MCF 10A (cell line): Measurements from ENCODE around the gene CRIP3. TPM values are rescaled to one million over a fixed set of nuclear protein-coding genes. Genes with fewer than 3 reads are reported as not detected.
"Not testable (repeated sequence)": the region's sequence is repeated elsewhere in the genome, so short reads cannot be mapped to it uniquely, and the experiment has no call there.

ENCODE experiments used
- Bru-seq: library from RNA; stranded (reverse); fragments of 400-500 nt; gene quantifications from one replicate; lab custom pipeline; 2021; lab: Mats Ljungman, UMichigan
- BruChase-seq, 2 experiments: library from RNA; stranded (reverse); fragments of 400-500 nt; gene quantifications; one replicate each; lab custom pipeline; 2021; lab: Mats Ljungman, UMichigan
- BruUV-seq: library from RNA; stranded (reverse); fragments of 400-500 nt; replicated peaks from 2 replicates; lab custom pipeline; 2021; lab: Mats Ljungman, UMichigan
- CTCF ChIA-PET: fragments of 300-600 bp; sonication (Branson Sonifier 250); formaldehyde crosslinking; extraction: SDS; loops from one replicate; lab custom pipeline; 2021; ENCODE audit warnings: antibody characterized with exemption, inconsistent platforms; lab: Yijun Ruan, JAX
- POLR2A ChIA-PET: fragments of 300-600, 350-650 bp; sonication (Branson Sonifier 250); formaldehyde crosslinking; extraction: SDS; loops from one replicate; lab custom pipeline; 2020; ENCODE audit warnings: antibody characterized with exemption, inconsistent platforms; lab: Yijun Ruan, JAX
- DNase-seq: peaks from one replicate; pipeline ENCODE4 v3.0.0-alpha.2; 2018; ENCODE audit not compliant: unreplicated experiment
- H3K27ac Mint-ChIP-seq: one replicate; pipeline ENCODE4 v1.8.0; 2022; ENCODE audit warnings: mild to moderate bottlenecking, low read depth, mixed read lengths; ENCODE audit not compliant: unreplicated experiment
- H3K27me3 Mint-ChIP-seq: one replicate; pipeline ENCODE4 v1.8.0; 2022; ENCODE audit warnings: mixed read lengths; ENCODE audit not compliant: insufficient read depth, unreplicated experiment
- H3K36me3 Mint-ChIP-seq: one replicate; pipeline ENCODE4 v1.8.0; 2022; ENCODE audit warnings: mild to moderate bottlenecking, moderate library complexity, mixed read lengths; ENCODE audit not compliant: insufficient read depth, unreplicated experiment
- H3K4me1 Mint-ChIP-seq: one replicate; pipeline ENCODE4 v1.8.0; 2022; ENCODE audit warnings: mixed read lengths; ENCODE audit not compliant: insufficient read depth, unreplicated experiment
- H3K4me3 Mint-ChIP-seq: one replicate; pipeline ENCODE4 v1.8.0; 2022; ENCODE audit warnings: mild to moderate bottlenecking, moderate library complexity, mixed read lengths; ENCODE audit not compliant: unreplicated experiment
- H3K9me3 Mint-ChIP-seq: one replicate; pipeline ENCODE4 v1.8.0; 2022; ENCODE audit warnings: mixed read lengths; ENCODE audit not compliant: unreplicated experiment
- CTCF ChIP-seq: fragments of 200-600 bp; IDR thresholded peaks from one replicate; pipeline ENCODE4 v1.8.0; 2022; ENCODE audit warnings: antibody characterized with exemption, mild to moderate bottlenecking; ENCODE audit not compliant: unreplicated experiment
- intact Hi-C: fragments of 100-400 bp; cut with micrococcal nuclease; formaldehyde crosslinking; loops from 2 replicates; pipeline ENCODE4 v1.14.1; 2022
- long read RNA-seq: library from polyadenylated mRNA; stranded (forward); transcript quantifications from one replicate; pipeline ENCODE4 v2.0.0, GENCODE V29; 2022
- total RNA-seq: library from RNA; stranded (reverse); gene quantifications from 2 replicates; pipeline ENCODE4 v1.2.3, GENCODE V29; 2022

CRIP3 gene
- total RNA-seq (not detected in 2 replicates), Bru-seq, nascent RNA (not detected), BruChase-seq, experiment 1, labeled RNA remaining after a 6-hour chase (percentile 26 among the genes with signal in this experiment), BruChase-seq, experiment 2, labeled RNA remaining after a 2-hour chase (percentile 14 among the genes with signal in this experiment)
- long read RNA-seq, result 0 reads

GRCh38 chr6:43308101-43308989 is at the start of gene CRIP3:
TSS of gene CRIP3 (minus strand) at chr6:43308826. CDS start at chr6:43308792, 34 bp downstream.
- ChIA-PET CTCF (interaction anchor here (0.6 to 1.3 kb wide), 4 partner anchors 26 to 91 kb away, joined by 3 to 5 read pairs (median 4); no protein-coding TSS in a partner anchor), POLR2A (no interaction called here)
- no peaks in the 10 kb centered on the region for H3K27me3 Mint-ChIP-seq

GRCh38 chr6:43355862-43356590 is 47.4 kb upstream of the CRIP3 start:
- no peak overlapping the region for H3K27ac Mint-ChIP-seq
- no peak for DNase-seq
- intact Hi-C loops, result no loop called here
- H3K27me3 Mint-ChIP-seq, result no peaks in the 10 kb centered on the region
- ChIA-PET POLR2A (interaction anchor here (1.1 to 1.2 kb wide), 2 partner anchors 12 to 14 kb away, joined by 3 to 4 read pairs; partner anchors contain the start of gene ZNF318), CTCF (interaction anchor here (0.6 to 1.6 kb wide), 7 partner anchors 12 to 198 kb away, joined by 3 to 4 read pairs (median 3); no protein-coding TSS in a partner anchor)
- H3K4me1 Mint-ChIP-seq, result no peaks in the 10 kb centered on the region
- no peaks in the 10 kb centered on the region for H3K9me3 Mint-ChIP-seq
- H3K36me3 Mint-ChIP-seq, result peaks cover 66% of the 10 kb centered on the region
- BruUV-seq, result no TSS peak
- no peak for TF ChIP-seq CTCF
- H3K4me3 Mint-ChIP-seq, result no peak overlapping the region

More at GRCh38 chr6:43308101-43308989, at the start of gene CRIP3:
- Mint-ChIP-seq H3K4me3 (peak within 1 kb of the TSS; percentile 61), H3K4me1 (no peaks in the 10 kb centered on the region), H3K27ac (no peak within 1 kb of the TSS), H3K9me3 (no peaks in the 10 kb centered on the region), H3K36me3 (no peaks in the 10 kb centered on the region)
- TF ChIP-seq CTCF, result peak; percentile 34
- DNase-seq, result peak; percentile 56
- intact Hi-C loops, result no loop called here
- no TSS peak for BruUV-seq

GRCh38 chr6:43351951-43352350 is 43.3 kb upstream of the CRIP3 start:
- peaks cover 38% of the 10 kb centered on the region for H3K36me3 Mint-ChIP-seq
- ChIA-PET CTCF (interaction anchor here (0.6 kb wide), 1 partner anchor 12 kb away, joined by 3 read pairs; no protein-coding TSS in a partner anchor), POLR2A (interaction anchor here (0.7 to 0.9 kb wide), 3 partner anchors 18 to 1128 kb away, joined by 3 read pairs; partner anchors contain the start of gene ZNF318)
- DNase-seq, H3K9me3 Mint-ChIP-seq, H3K27me3 Mint-ChIP-seq, H3K4me1 Mint-ChIP-seq, BruUV-seq, H3K4me3 Mint-ChIP-seq, H3K27ac Mint-ChIP-seq, intact Hi-C loops: not testable (repeated sequence)

GRCh38 chr6:43347444-43347843 is 38.8 kb upstream of the CRIP3 start:
- ChIA-PET POLR2A (no interaction called here), CTCF (no interaction called here)
- Mint-ChIP-seq H3K4me1 (no peaks in the 10 kb centered on the region), H3K4me3 (no peak overlapping the region), H3K36me3 (peaks cover 35% of the 10 kb centered on the region), H3K27me3 (no peaks in the 10 kb centered on the region), H3K27ac (no peak overlapping the region), H3K9me3 (no peaks in the 10 kb centered on the region)
- DNase-seq, result no peak
- no TSS peak for BruUV-seq
- intact Hi-C loops, result no loop called here
- TF ChIP-seq CTCF, result no peak
